OCI-LY3 (cell line): Measurements from ENCODE around the gene TEAD3.
"Not testable (repeated sequence)": the region's sequence is repeated elsewhere in the genome, so short reads cannot be mapped to it uniquely, and the experiment has no call there.

Source experiments
- CTCF ChIP-seq: fragments of 200-600, 300-600 bp; sonication (generic); IDR thresholded peaks from 2 replicates; pipeline ENCODE4 v1.5.1; 2014; ENCODE audit warnings: antibody characterized with exemption, low read length, low read depth
- EZH2phosphoT487 ChIP-seq: fragments of 200-600 bp; shearing (Covaris generic); IDR thresholded peaks from 2 replicates; pipeline ENCODE4 v1.6.1; 2018; ENCODE audit warnings: antibody characterized with exemption, mixed run types, low read depth

- TF ChIP-seq EZH2phosphoT487, CTCF: not testable (repeated sequence)
Observed at GRCh38 chr6:35517978-35518377, 21.1 kb upstream of the TEAD3 start.
